Activated CD8-positive, alpha-beta memory T cell treated with anti-CD3 and anti-CD28 coated beads, Interleukin-2, amount 10 ng/mL, durations not matched to agents 7 days and 5 days (primary cell): ENCODE measurements around the gene SERINC5. TPM values are rescaled to one million over a fixed set of nuclear protein-coding genes. Genes with fewer than 3 reads are reported as not detected.
A peak's percentile ranks its signal among the peaks of the same experiment; 100 is the strongest.
"Not testable (repeated sequence)": the region's sequence is repeated elsewhere in the genome, so short reads cannot be mapped to it uniquely, and the experiment has no call there.

Experiments
- ATAC-seq: fragments of 150-1000 bp; cut with Tn5 transposase; one replicate; pipeline ENCODE4 v1.10.0; 2021; ENCODE audit warnings: moderate library complexity
- CTCF ChIA-PET: fragments of 350-600 bp; sonication (Branson Sonifier 250); formaldehyde crosslinking; loops from one replicate; lab custom pipeline; 2021; ENCODE audit warnings: antibody characterized with exemption; lab: Charles Lee
- DNase-seq: peaks from one replicate; pipeline ENCODE4 v3.0.0-alpha.2; 2020
- H3K27ac Mint-ChIP-seq: one replicate; pipeline ENCODE4 v1.8.0; 2021; ENCODE audit warnings: mild to moderate bottlenecking, mixed read lengths
- H3K27me3 Mint-ChIP-seq: one replicate; pipeline ENCODE4 v1.8.0; 2021; ENCODE audit warnings: mixed read lengths
- H3K36me3 Mint-ChIP-seq: one replicate; pipeline ENCODE4 v1.8.0; 2021; ENCODE audit warnings: mild to moderate bottlenecking, mixed read lengths
- H3K4me1 Mint-ChIP-seq: one replicate; pipeline ENCODE4 v1.8.0; 2021; ENCODE audit warnings: mixed read lengths
- H3K4me3 Mint-ChIP-seq: one replicate; pipeline ENCODE4 v1.8.0; 2021; ENCODE audit warnings: mild to moderate bottlenecking, moderate library complexity, mixed read lengths
- H3K9me3 Mint-ChIP-seq: one replicate; pipeline ENCODE4 v1.8.0; 2022; ENCODE audit warnings: low read depth, mixed read lengths
- total RNA-seq, 2 experiments: library from RNA; stranded (reverse); gene quantifications; one replicate each; pipeline ENCODE4 v1.2.3, GENCODE V29; 2021

SERINC5 gene
- total RNA-seq, 2 experiments from 2014 or later = 26.8 to 38.0 TPM

DNA sequence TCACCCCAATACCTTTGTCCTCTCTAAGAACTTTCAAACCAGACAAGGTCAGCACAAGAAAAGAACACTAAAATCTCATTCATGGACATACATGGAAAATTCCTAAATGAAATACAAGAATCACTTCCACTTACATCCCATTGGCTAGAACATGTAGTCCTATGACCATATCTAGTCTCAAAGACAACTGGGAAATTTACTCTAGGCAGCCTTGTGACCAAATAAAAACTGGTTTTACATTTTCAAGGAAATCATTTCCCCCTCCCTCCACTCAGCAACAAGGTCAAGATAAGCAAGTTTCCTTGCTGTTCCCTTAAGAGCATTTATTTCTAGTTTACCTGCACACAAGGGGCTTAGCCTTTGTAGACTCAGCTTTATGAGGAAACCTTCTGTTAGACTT is 20.3 kb upstream of the SERINC5 start:
- no peaks in the 10 kb centered on the region for H3K36me3 Mint-ChIP-seq
- H3K9me3 Mint-ChIP-seq = no peaks in the 10 kb centered on the region
- no peak overlapping the region for H3K4me3 Mint-ChIP-seq
- CTCF ChIA-PET = interaction anchor here (0.7 to 6.2 kb wide), 4 partner anchors 21 to 1473 kb away, joined by 3 to 39 read pairs (median 8); no protein-coding TSS in a partner anchor
- H3K27me3 Mint-ChIP-seq = no peaks in the 10 kb centered on the region
- DNase-seq = no peak
- ATAC-seq = no peak
- H3K4me1 Mint-ChIP-seq = peaks cover 5% of the 10 kb centered on the region
- H3K27ac Mint-ChIP-seq = no peak overlapping the region

- Mint-ChIP-seq H3K27me3 (no peaks in the 10 kb centered on the region), H3K4me3 (no peak overlapping the region), H3K4me1 (peaks cover 11% of the 10 kb centered on the region), H3K9me3 (no peaks in the 10 kb centered on the region), H3K27ac (no peak overlapping the region), H3K36me3 (no peaks in the 10 kb centered on the region)
- ATAC-seq (peak; percentile 49), DNase-seq (no peak)
- CTCF ChIA-PET = interaction anchor here (0.7 to 6.2 kb wide), 10 partner anchors 10 to 1473 kb away, joined by 3 to 39 read pairs (median 4); no protein-coding TSS in a partner anchor
These were observed 19.5 kb upstream of the SERINC5 start for GRCh38 chr5:80275347-80275746.

GRCh38 chr5:80270543-80270942 is 14.7 kb upstream of the SERINC5 start:
- CTCF ChIA-PET = interaction anchor here (2.3 to 5.1 kb wide), 3 partner anchors 9 to 180 kb away, joined by 5 to 26 read pairs (median 13); partner anchors contain the start of gene SERINC5
- not testable (repeated sequence) for H3K27me3 Mint-ChIP-seq, H3K9me3 Mint-ChIP-seq, H3K36me3 Mint-ChIP-seq, DNase-seq, ATAC-seq, H3K4me3 Mint-ChIP-seq
- H3K27ac Mint-ChIP-seq = peak overlapping the region; percentile 87
- H3K4me1 Mint-ChIP-seq = peaks cover 27% of the 10 kb centered on the region

- peak overlapping the region; percentile 87 for H3K27ac Mint-ChIP-seq
- ATAC-seq (peak; percentile 33), DNase-seq (peak; percentile 45)
- CTCF ChIA-PET = interaction anchor here (2.2 to 5.1 kb wide), 4 partner anchors 8 to 179 kb away, joined by 5 to 26 read pairs (median 9); partner anchors contain the start of gene SERINC5
- H3K4me1 Mint-ChIP-seq = peaks cover 27% of the 10 kb centered on the region
- no peak overlapping the region for H3K4me3 Mint-ChIP-seq
- no peaks in the 10 kb centered on the region for H3K27me3 Mint-ChIP-seq
- no peaks in the 10 kb centered on the region for H3K36me3 Mint-ChIP-seq
- no peaks in the 10 kb centered on the region for H3K9me3 Mint-ChIP-seq
These were observed 14.2 kb upstream of the SERINC5 start for GRCh38 chr5:80269991-80270438.

DNA sequence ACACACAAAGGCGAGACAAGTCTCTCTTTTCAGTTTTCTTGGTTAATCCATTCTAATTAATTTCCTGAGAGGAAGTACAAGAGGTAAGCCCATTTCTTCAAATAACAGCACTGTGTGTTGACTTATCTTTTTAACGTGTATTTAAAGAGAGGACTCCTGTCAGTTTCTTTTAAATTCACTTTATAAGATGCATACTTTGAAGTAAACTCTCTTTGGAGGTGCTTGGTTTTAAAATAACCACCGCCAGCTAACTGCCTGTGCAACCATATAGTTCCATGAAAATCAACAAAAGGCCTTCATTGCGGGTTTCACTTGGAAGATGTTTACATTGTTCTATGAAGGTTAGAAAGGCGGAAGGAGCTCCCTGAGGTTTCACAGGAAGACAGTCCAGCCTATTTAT is 13.1 kb upstream of the SERINC5 start:
- DNase-seq (no peak), ATAC-seq (no peak)
- H3K27ac Mint-ChIP-seq = peak overlapping the region; percentile 77
- CTCF ChIA-PET = interaction anchor here (0.9 to 5.1 kb wide), 6 partner anchors 12 to 178 kb away, joined by 3 to 26 read pairs (median 4); partner anchors contain the start of gene SERINC5
- H3K9me3 Mint-ChIP-seq = no peaks in the 10 kb centered on the region
- H3K4me3 Mint-ChIP-seq = no peak overlapping the region
- no peaks in the 10 kb centered on the region for H3K36me3 Mint-ChIP-seq
- peaks cover 27% of the 10 kb centered on the region for H3K4me1 Mint-ChIP-seq
- no peaks in the 10 kb centered on the region for H3K27me3 Mint-ChIP-seq

DNA sequence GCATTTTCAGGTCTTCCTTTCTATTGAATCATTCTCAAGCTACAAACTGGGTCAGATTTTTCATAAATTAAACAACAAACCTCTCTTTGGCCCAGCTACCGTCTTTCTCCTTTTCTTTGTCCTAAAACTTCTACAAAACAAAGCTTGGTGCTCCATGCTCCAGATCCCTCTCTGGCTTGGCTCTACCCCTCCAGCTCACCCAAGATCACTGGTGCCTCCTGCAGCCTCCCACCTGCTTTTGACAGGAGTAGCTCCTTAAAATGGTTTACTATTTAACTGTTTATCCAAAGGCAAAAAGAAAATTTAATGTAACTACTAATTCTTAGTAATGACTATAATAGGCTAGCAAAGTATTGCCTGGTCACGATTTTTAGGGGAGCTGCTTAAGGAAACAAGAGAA is 10.7 kb upstream of the SERINC5 start:
- DNase-seq (no peak), ATAC-seq (no peak)
- CTCF ChIA-PET = interaction anchor here (0.8 to 1.2 kb wide), 4 partner anchors 10 to 41 kb away, joined by 3 to 4 read pairs (median 3); partner anchors contain the start of gene SERINC5
- Mint-ChIP-seq H3K9me3 (no peaks in the 10 kb centered on the region), H3K27me3 (no peaks in the 10 kb centered on the region), H3K36me3 (no peaks in the 10 kb centered on the region), H3K27ac (no peak overlapping the region), H3K4me3 (no peak overlapping the region), H3K4me1 (peaks cover 25% of the 10 kb centered on the region)

DNA sequence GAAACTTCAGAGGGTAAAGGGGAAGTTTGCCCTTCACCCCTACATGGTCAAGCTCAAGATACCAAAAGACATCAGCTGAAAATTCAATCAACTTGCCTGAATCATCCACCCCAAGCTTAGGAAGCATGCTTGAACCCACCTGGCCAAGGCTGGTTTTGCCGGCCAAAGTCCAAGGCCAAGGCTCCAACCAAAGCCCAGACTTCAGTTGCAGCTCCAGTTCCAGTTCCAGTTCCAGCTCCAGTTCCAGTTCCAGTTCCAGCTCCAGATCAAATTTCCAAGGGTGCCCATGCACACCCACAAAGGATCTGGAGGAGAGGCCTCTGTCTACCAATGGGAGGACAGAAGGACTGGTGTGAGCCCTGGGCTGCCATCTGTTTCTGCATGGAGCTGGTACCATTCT is 4.6 kb upstream of the SERINC5 start:
- Mint-ChIP-seq H3K27me3 (no peaks in the 10 kb centered on the region), H3K36me3 (peaks cover 10% of the 10 kb centered on the region), H3K4me3 (no peak overlapping the region), H3K27ac (no peak overlapping the region), H3K9me3 (no peaks in the 10 kb centered on the region), H3K4me1 (peaks cover 17% of the 10 kb centered on the region)
- CTCF ChIA-PET = interaction anchor here (0.6 to 2.2 kb wide), 2 partner anchors 168 to 1731 kb away, joined by 4 to 5 read pairs; no protein-coding TSS in a partner anchor
- no peak for DNase-seq
- ATAC-seq = no peak

DNA sequence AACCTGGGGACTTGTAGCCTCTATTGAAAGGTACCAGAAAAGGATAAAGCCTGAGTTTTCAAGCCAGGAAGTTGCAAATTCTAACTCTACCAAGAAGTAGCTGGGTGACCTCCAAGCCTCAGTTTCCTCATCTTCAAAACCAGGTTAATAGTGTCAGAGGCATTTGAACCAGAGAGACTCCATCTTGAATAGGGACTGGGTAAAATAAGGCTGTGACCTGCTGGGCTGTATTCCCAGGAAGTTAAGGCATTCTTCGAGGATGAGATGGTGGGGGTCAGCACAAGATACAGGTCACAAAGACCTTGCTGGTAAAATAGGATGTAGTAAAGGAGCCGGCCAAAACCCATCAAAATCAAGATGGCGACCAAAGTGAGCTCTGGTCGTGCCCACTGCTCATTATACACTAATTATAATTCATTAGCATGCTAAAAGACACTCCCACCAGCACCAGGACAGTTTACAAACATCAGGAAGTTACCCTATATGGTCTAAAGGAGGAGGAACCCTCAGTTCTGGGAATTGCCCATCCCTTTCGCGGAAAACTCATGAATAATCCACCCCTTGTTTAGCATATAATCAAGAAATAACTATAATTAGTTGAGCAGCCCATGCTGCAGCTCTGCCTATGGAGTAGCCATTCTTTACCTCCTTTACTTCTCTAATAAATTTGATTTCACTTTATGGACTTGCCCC is 3.8 kb upstream of the SERINC5 start:
- DNase-seq (no peak), ATAC-seq (no peak)
- CTCF ChIA-PET = no interaction called here
- Mint-ChIP-seq H3K4me1 (peaks cover 21% of the 10 kb centered on the region), H3K27me3 (no peaks in the 10 kb centered on the region), H3K36me3 (peaks cover 10% of the 10 kb centered on the region), H3K9me3 (no peaks in the 10 kb centered on the region), H3K27ac (no peak overlapping the region), H3K4me3 (no peak overlapping the region)

DNA sequence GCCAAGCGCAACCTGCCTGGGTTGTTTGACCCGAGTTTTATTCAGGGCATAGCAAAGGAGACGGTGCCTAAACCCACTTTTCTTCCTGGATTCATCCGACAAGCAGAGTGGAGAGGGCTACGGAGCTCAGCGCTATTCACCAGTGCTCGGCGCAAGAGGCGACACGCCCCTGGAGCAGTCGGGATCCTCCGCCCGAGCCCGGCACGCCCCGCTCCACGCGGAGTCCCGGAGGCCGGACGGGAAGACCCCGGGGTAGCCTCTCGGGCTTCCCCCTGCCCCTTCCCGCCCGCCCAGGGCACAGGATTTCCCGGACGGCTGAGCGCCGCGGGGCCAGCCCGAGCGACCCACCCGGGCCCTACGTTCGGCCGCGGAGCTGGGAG is 427 bp downstream of the SERINC5 start:
- peaks cover 24% of the 10 kb centered on the region for H3K36me3 Mint-ChIP-seq
- CTCF ChIA-PET = interaction anchor here (0.7 to 4.0 kb wide), 16 partner anchors 8 to 165 kb away, joined by 3 to 27 read pairs (median 4); no protein-coding TSS in a partner anchor

DNA sequence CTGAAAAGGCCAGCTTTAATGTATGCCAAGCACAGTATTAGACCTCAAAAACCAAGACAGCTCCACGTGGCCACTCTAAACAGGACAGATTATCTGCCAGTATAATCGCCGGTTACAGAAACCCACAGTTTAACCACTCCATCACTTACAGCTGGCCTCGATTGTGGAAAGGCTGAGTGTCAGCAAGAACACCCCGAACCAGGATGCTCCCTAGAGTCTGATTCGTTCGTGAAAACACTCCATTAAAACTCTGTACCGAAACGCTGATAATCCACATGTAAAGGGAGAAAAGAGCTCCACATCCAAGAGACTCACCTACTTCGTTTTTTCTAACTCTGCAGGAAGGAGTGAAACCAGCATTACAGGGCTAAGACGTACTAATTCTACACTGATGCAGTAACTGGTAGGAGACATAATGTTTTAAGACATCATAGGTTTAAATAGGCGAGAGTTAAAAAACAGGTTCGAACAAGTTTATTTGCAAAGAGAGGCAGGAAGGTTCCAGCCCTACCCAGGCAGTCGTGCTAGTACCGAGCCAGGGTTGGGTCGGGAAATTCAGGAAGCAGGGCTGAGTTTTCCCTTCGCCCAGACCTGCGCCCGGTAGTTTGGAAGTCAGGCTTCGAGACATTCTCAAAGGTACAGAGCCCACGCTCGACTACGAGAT is 949 bp downstream of the SERINC5 start:
- ATAC-seq (peak; percentile 7), DNase-seq (peak; percentile 75)
- CTCF ChIA-PET = interaction anchor here (0.8 to 4.0 kb wide), 22 partner anchors 8 to 171 kb away, joined by 3 to 27 read pairs (median 4); no protein-coding TSS in a partner anchor
- peak overlapping the region; percentile 93 for H3K4me3 Mint-ChIP-seq
- no peaks in the 10 kb centered on the region for H3K9me3 Mint-ChIP-seq
- H3K27ac Mint-ChIP-seq = peak overlapping the region; percentile 93
- peaks cover 60% of the 10 kb centered on the region for H3K4me1 Mint-ChIP-seq
- H3K36me3 Mint-ChIP-seq = peaks cover 24% of the 10 kb centered on the region
- no peaks in the 10 kb centered on the region for H3K27me3 Mint-ChIP-seq

More for the DNA sequence above, 427 bp downstream of the SERINC5 start:
- peak overlapping the region; percentile 93 for H3K27ac Mint-ChIP-seq
- peak overlapping the region; percentile 94 for H3K4me3 Mint-ChIP-seq
- no peaks in the 10 kb centered on the region for H3K9me3 Mint-ChIP-seq
- peaks cover 57% of the 10 kb centered on the region for H3K4me1 Mint-ChIP-seq
- peak; percentile 65 for DNase-seq
- H3K27me3 Mint-ChIP-seq = no peaks in the 10 kb centered on the region
- peak; percentile 45 for ATAC-seq

GRCh38 chr5:80251636-80252035 is 4.2 kb downstream of the SERINC5 start:
- CTCF ChIA-PET = interaction anchor here (0.6 to 4.0 kb wide), 8 partner anchors 14 to 168 kb away, joined by 3 to 22 read pairs (median 4); no protein-coding TSS in a partner anchor
- no peak for DNase-seq
- Mint-ChIP-seq H3K27me3 (no peaks in the 10 kb centered on the region), H3K9me3 (no peaks in the 10 kb centered on the region), H3K36me3 (peaks cover 22% of the 10 kb centered on the region), H3K27ac (peak overlapping the region; percentile 21), H3K4me1 (peaks cover 74% of the 10 kb centered on the region), H3K4me3 (no peak overlapping the region)
- no peak for ATAC-seq

DNA sequence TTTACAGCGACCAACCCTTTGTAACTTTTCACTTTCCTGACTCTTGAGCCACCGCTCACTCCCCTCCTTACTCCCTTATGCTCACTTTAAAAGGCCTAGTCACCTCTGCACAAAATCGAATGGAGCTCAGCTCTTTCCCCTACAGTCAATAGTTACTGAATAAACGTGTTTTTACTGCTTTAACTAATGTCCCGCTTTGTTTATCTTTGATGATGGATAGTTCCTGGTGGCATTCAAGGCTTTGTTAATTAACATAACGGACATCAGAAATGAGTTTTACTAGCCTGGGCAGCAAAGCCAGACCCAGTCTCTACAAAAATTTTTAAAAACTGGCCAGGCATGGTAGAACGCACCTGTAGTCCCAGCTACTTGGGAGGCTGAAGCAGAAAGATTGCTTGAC is 5.0 kb downstream of the SERINC5 start:
- H3K4me3 Mint-ChIP-seq = no peak overlapping the region
- DNase-seq = no peak
- no peaks in the 10 kb centered on the region for H3K27me3 Mint-ChIP-seq
- CTCF ChIA-PET = interaction anchor here (0.9 to 1.8 kb wide), 4 partner anchors 55 to 167 kb away, joined by 3 to 5 read pairs (median 4); no protein-coding TSS in a partner anchor
- peak overlapping the region; percentile 22 for H3K27ac Mint-ChIP-seq
- no peak for ATAC-seq
- peaks cover 22% of the 10 kb centered on the region for H3K36me3 Mint-ChIP-seq
- H3K4me1 Mint-ChIP-seq = peaks cover 81% of the 10 kb centered on the region
- H3K9me3 Mint-ChIP-seq = no peaks in the 10 kb centered on the region

- DNase-seq (no peak), ATAC-seq (no peak)
- Mint-ChIP-seq H3K27ac (peak overlapping the region; percentile 52), H3K27me3 (no peaks in the 10 kb centered on the region), H3K4me1 (peaks cover 81% of the 10 kb centered on the region), H3K36me3 (peaks cover 26% of the 10 kb centered on the region), H3K4me3 (no peak overlapping the region), H3K9me3 (no peaks in the 10 kb centered on the region)
- CTCF ChIA-PET = no interaction called here
These were observed 5.9 kb downstream of the SERINC5 start for GRCh38 chr5:80249901-80250300.
